GM12801 (cell line): ENCODE measurements around the gene CCHCR1.

ENCODE experiments used
- CTCF ChIP-seq: IDR thresholded peaks from one replicate; pipeline ENCODE4 v1.5.1; 2011; ENCODE audit warnings: control low read depth; ENCODE audit not compliant: insufficient read length; ENCODE audit errors: extremely low read depth

CCHCR1 gene

GRCh38 chr6:31194061-31194834 lies 36.6 kb upstream of the CCHCR1 start:
- TF ChIP-seq CTCF = no peak

GRCh38 chr6:31193206-31193605 lies 35.6 kb upstream of the CCHCR1 start:
- TF ChIP-seq CTCF = no peak

- TF ChIP-seq CTCF = no peak
These were observed 32.9 kb upstream of the CCHCR1 start for GRCh38 chr6:31190488-31190887.

- TF ChIP-seq CTCF = no peak
These were observed 30.2 kb upstream of the CCHCR1 start for GRCh38 chr6:31187780-31188194.

- TF ChIP-seq CTCF = no peak
These were observed 28.6 kb upstream of the CCHCR1 start for GRCh38 chr6:31186052-31186734.

GRCh38 chr6:31180500-31180899 lies 22.9 kb upstream of the CCHCR1 start:
- TF ChIP-seq CTCF = no peak

- no peak for TF ChIP-seq CTCF
These were observed 22.3 kb upstream of the CCHCR1 start for GRCh38 chr6:31179896-31180295.
